ENCODE results near the gene IREB2.

The IREB2 gene

GRCh38 chr15:78408961-78409360 is 29.1 kb upstream of the IREB2 start:
- no peak overlapping the region for H3K4me3 ChIP-seq (ENCODE audit: low read depth, low read length)
- H3K9me3 ChIP-seq, result no peaks in the 10 kb centered on the region
- TF ChIP-seq, protein P1, sequence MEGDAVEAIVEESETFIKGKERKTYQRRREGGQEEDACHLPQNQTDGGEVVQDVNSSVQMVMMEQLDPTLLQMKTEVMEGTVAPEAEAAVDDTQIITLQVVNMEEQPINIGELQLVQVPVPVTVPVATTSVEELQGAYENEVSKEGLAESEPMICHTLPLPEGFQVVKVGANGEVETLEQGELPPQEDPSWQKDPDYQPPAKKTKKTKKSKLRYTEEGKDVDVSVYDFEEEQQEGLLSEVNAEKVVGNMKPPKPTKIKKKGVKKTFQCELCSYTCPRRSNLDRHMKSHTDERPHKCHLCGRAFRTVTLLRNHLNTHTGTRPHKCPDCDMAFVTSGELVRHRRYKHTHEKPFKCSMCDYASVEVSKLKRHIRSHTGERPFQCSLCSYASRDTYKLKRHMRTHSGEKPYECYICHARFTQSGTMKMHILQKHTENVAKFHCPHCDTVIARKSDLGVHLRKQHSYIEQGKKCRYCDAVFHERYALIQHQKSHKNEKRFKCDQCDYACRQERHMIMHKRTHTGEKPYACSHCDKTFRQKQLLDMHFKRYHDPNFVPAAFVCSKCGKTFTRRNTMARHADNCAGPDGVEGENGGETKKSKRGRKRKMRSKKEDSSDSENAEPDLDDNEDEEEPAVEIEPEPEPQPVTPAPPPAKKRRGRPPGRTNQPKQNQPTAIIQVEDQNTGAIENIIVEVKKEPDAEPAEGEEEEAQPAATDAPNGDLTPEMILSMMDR (IDR thresholded peaks at IDR 0.05; ENCODE audit: low read depth, low read length), result no peak
- no peaks in the 10 kb centered on the region for H3K36me3 ChIP-seq
- no peaks in the 10 kb centered on the region for H3K27me3 ChIP-seq
- no peak for DNase-seq
- H3K4me1 ChIP-seq, result peaks cover 10% of the 10 kb centered on the region

DNA sequence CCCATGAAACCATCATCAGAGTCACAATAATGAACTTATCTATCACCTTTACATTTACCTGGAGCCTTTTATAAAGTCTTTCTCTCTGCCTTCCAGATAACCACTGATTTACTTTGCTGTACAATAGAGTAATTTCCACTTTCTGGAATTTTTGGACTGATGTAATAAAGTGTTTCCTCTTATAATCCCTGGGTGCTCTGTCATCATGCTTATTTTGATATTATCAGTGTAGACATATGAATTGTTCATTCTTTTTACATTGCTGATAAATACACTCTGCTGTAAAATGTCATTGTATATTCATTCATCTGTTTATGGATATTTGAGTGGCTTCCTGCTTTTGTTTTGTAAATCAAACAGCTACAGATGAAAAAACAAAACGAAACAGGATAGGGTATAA is 27.0 kb upstream of the IREB2 start:
- no peak for DNase-seq
- no peak overlapping the region for H3K4me3 ChIP-seq (ENCODE audit: low read depth, low read length)
- no peaks in the 10 kb centered on the region for H3K9me3 ChIP-seq
- TF ChIP-seq, protein P1 (IDR thresholded peaks at IDR 0.05; ENCODE audit: low read depth, low read length), result no peak
- H3K36me3 ChIP-seq, result no peaks in the 10 kb centered on the region
- no peaks in the 10 kb centered on the region for H3K27me3 ChIP-seq
- H3K4me1 ChIP-seq, result peaks cover 19% of the 10 kb centered on the region

- Histone ChIP-seq H3K4me3 (ENCODE audit: low read depth, low read length) (no peak overlapping the region), H3K4me1 (peaks cover 9% of the 10 kb centered on the region), H3K9me3 (no peaks in the 10 kb centered on the region), H3K36me3 (no peaks in the 10 kb centered on the region), H3K27me3 (no peaks in the 10 kb centered on the region)
- DNase-seq, result no peak
- TF ChIP-seq, protein P1 (IDR thresholded peaks at IDR 0.05; ENCODE audit: low read depth, low read length), result no peak
Observed at GRCh38 chr15:78414621-78415250, 23.3 kb upstream of the IREB2 start.

- Histone ChIP-seq H3K4me3 (ENCODE audit: low read depth, low read length) (no peak overlapping the region), H3K27me3 (no peaks in the 10 kb centered on the region), H3K4me1 (peaks cover 9% of the 10 kb centered on the region), H3K9me3 (no peaks in the 10 kb centered on the region), H3K36me3 (no peaks in the 10 kb centered on the region)
- TF ChIP-seq, protein P1 (IDR thresholded peaks at IDR 0.05; ENCODE audit: low read depth, low read length), result peak; percentile 55
- DNase-seq, result no peak
Observed at GRCh38 chr15:78415284-78415683, 22.7 kb upstream of the IREB2 start.

- TF ChIP-seq, protein P1 (IDR thresholded peaks at IDR 0.05; ENCODE audit: low read depth, low read length), result no peak
- Histone ChIP-seq H3K36me3 (no peaks in the 10 kb centered on the region), H3K27me3 (no peaks in the 10 kb centered on the region), H3K9me3 (no peaks in the 10 kb centered on the region), H3K4me3 (ENCODE audit: low read depth, low read length) (no peak overlapping the region), H3K4me1 (peaks cover 9% of the 10 kb centered on the region)
- no peak for DNase-seq
Observed at GRCh38 chr15:78417754-78418630, 20.0 kb upstream of the IREB2 start.

DNA sequence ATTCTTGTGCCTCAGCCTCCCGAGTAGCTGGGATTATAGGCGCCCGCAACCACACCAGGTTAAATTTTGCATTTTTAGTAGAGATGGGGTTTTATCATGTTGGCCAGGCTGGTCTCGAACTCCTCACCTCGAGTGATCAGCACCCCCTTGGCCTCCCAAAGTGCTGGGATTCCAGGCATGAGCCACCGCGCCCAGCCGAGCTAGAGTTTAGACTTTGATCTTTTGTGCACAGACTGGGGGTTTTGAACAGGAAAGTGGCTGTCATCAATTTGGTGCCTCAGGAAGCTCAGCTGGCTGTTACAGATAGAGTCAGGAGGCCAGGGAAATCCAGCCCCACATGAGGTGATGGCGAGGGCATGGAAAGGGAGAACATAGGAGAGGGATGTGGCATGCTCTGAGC is 19.3 kb upstream of the IREB2 start:
- H3K36me3 ChIP-seq, result no peaks in the 10 kb centered on the region
- no peaks in the 10 kb centered on the region for H3K27me3 ChIP-seq
- no peak overlapping the region for H3K4me3 ChIP-seq (ENCODE audit: low read depth, low read length)
- TF ChIP-seq, protein P1 (IDR thresholded peaks at IDR 0.05; ENCODE audit: low read depth, low read length), result no peak
- peaks cover 9% of the 10 kb centered on the region for H3K4me1 ChIP-seq
- no peak for DNase-seq
- H3K9me3 ChIP-seq, result no peaks in the 10 kb centered on the region

All from BE2C (cell line).